ENCODE data around the gene APBA1.

The APBA1 gene

DNA sequence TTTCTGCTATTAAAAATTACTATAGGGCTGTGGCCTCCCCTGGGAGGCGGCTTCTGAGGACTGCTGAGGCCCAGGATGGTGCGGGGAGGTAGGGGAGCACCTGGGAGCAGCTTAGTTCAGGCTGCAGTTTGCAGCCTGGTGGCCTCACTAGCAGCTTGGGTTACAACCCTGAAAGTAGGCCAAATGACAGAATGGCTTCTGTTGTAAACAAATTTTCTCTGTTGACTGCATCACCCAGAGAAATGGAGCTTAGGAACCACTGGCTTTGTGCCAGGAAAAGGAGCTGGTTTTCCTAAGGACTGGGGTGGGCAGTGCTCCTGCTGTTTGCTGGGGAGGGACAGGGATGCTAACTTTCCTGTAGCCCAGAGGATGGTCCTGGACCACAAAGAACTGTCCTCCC is 216.9 kb downstream of the APBA1 start:
- TF ChIP-seq RARB (CRISPR knock-in tag; IDR thresholded peaks at IDR 0.05) (no peak), TCF4 (CRISPR knock-in tag; IDR thresholded peaks at IDR 0.05; ENCODE audit: borderline replicate concordance) (no peak), TSHZ2 (CRISPR knock-in tag; IDR thresholded peaks at IDR 0.05) (no peak), OSR1 (CRISPR knock-in tag; IDR thresholded peaks at IDR 0.05) (no peak), ZNF565 (CRISPR knock-in tag; conservative IDR thresholded peaks at IDR 0.05; ENCODE audit: low read depth) (no peak), GLIS3 (CRISPR knock-in tag; IDR thresholded peaks at IDR 0.05) (no peak), ESRRG (CRISPR knock-in tag; IDR thresholded peaks at IDR 0.05) (no peak)
- no peak for ATAC-seq

GRCh38 chr9:69454321-69454720 is 217.8 kb downstream of the APBA1 start:
- TF ChIP-seq ZFP3 (CRISPR knock-in tag; IDR thresholded peaks at IDR 0.05), result no peak
- no peak for TF ChIP-seq TOX (CRISPR knock-in tag; IDR thresholded peaks at IDR 0.05; ENCODE audit: borderline replicate concordance)
- TF ChIP-seq GLIS3 (CRISPR knock-in tag; IDR thresholded peaks at IDR 0.05), result no peak
- TF ChIP-seq ZC3H10 (CRISPR knock-in tag; IDR thresholded peaks at IDR 0.05), result no peak
- no peak for TF ChIP-seq ZNF8 (CRISPR knock-in tag; IDR thresholded peaks at IDR 0.05)
- no peak for TF ChIP-seq ZNF70 (CRISPR knock-in tag; IDR thresholded peaks at IDR 0.05)
- no peak for TF ChIP-seq TSHZ2 (CRISPR knock-in tag; IDR thresholded peaks at IDR 0.05)
- no peak for TF ChIP-seq ZNF565 (CRISPR knock-in tag; conservative IDR thresholded peaks at IDR 0.05; ENCODE audit: low read depth)
- TF ChIP-seq ESRRG (CRISPR knock-in tag; IDR thresholded peaks at IDR 0.05), result no peak
- no peak for TF ChIP-seq POU6F1 (CRISPR knock-in tag; IDR thresholded peaks at IDR 0.05; ENCODE audit: borderline replicate concordance, low read depth)
- TF ChIP-seq CSRNP3 (CRISPR knock-in tag; IDR thresholded peaks at IDR 0.05), result no peak
- TF ChIP-seq PPARA (CRISPR knock-in tag; IDR thresholded peaks at IDR 0.05; ENCODE audit: borderline replicate concordance), result no peak
- no peak for TF ChIP-seq ISL1 (CRISPR knock-in tag; IDR thresholded peaks at IDR 0.05)
- TF ChIP-seq SNAI2 (CRISPR knock-in tag; IDR thresholded peaks at IDR 0.05), result no peak
- no peak for TF ChIP-seq PATZ1 (CRISPR knock-in tag; IDR thresholded peaks at IDR 0.05; ENCODE audit: borderline replicate concordance)
- TF ChIP-seq CSDC2 (CRISPR knock-in tag; IDR thresholded peaks at IDR 0.05), result no peak
- no peak for TF ChIP-seq RARB (CRISPR knock-in tag; IDR thresholded peaks at IDR 0.05)
- TF ChIP-seq CREB5 (CRISPR knock-in tag; IDR thresholded peaks at IDR 0.05; ENCODE audit: low read depth), result no peak
- no peak for TF ChIP-seq ARNTL (CRISPR knock-in tag; IDR thresholded peaks at IDR 0.05; ENCODE audit: borderline replicate concordance, low read depth)
- no peak for TF ChIP-seq ZFP30 (CRISPR knock-in tag; IDR thresholded peaks at IDR 0.05)
- no peak for ATAC-seq

All from SK-N-SH treated with all-trans-retinoic acid at 6 μM for 48 hours (cell line).